Stimulated activated CD8-positive, alpha-beta memory T cell treated with anti-CD3 and anti-CD28 coated beads, Interleukin-12 subunit alpha, Interleukin-12 subunit beta, amount 100 ng/mL, for 4 hours (primary cell): ENCODE data around the gene KCNJ15.

Source experiments
- DNase-seq: peaks from one replicate; pipeline ENCODE4 v3.0.0-alpha.2; 2020; ENCODE audit warnings: low read depth

Gene KCNJ15

DNA sequence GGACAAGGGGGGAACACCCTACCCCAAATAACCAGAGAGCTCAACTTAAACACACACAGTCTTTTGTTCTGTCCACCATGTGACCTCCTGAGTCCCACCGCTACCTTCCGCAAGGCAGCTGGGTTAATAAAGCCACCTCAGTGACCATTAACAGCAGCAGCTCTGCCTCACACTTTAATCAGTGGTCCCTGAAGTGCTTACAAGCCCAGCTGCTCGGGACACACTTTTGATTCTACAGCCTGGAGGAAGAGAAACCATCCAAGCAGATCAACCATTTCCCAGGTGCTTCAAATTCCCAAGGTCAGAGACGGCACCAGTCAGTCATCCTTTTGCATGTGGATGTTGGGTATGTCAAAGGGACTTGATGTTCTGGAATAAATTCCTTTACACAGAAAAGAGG is 70.1 kb downstream of the KCNJ15 start:
- DNase-seq = no peak

- no peak for DNase-seq
These were observed 71.2 kb downstream of the KCNJ15 start for GRCh38 chr21:38327984-38328383.

DNA sequence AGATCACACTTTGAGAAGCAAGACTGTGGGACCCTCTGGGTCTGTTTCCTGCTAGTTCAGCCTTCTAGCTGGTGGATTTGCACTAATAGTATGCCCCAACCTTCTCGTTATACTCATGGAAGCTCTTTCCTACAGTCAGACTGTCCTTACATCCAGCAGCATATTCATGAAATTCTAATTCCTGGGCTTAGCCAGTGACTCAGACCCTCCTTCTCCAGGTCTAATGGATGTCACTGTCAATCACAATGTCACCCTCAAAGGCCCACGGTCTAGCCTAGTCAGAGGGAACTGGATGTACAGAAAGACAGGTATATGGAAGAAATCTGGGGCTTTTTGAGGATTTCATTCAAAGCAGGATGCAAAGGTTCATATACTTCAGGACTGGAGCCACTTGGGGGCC is 72.4 kb downstream of the KCNJ15 start:
- no peak for DNase-seq

DNA sequence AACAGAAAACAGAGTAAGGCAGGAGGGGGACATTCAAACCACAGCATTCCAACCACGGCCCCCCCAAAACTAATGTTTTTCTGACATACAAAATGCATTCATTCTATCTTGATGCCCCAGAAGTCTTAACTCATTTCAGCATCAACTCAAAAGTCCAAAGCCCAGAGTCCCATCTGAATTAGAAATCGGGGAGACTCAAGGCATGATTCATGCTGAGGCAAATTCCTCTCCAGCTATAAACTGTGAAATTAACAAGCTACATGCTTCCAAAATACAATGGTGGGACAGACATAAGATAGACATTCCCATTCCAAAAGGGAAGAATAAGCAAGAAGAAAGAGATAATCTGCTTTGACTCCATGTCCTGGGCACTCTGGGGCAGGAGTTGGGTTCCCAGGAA is 73.9 kb downstream of the KCNJ15 start:
- DNase-seq = no peak

DNA sequence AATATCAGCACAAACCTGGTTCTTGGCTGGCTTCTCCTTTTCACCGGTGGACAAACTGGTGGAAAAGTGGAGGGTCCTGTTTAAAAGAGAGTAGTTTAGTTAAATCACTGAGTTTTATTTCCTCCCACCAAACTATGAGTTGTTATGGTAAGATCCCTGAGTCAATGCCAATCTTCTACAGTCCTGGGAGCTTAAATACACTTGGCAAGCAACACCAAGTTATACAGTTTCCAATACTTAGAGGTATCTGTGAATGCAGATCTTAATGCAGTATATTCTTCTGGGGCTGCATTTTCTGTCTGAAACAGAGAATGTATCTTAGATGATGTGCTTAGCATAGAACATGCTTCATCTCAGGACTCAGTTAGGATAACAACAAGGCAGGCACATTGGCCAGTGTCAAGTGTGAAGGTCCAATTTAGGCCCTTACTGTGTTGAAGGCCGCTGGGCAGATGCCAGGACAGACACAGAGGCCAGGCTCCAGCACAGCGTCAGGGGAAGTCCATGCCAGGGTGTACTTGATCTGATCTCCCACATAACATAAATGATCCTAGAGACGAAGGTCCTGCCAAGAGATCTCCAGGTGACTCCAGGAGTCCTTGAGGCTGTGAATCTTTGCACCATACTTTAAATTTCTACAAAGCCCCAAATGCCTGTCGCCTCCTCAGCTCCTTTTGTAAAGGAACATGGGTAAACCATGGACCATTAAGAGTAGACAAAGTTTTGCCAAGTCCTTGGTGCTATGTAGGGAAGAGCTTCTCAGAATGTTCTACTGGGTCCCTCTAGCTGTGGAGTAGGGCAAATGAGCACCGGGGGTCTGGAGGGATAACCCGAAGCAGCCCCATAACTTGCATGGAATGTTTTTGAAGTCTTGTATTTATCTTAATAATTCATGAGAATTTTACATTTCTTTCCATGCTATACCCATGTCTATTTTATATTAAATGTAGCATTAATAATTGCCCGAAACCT is 76.8 kb downstream of the KCNJ15 start:
- DNase-seq = no peak

GRCh38 chr21:38334866-38335265 is 78.1 kb downstream of the KCNJ15 start:
- no peak for DNase-seq

GRCh38 chr21:38337793-38338192 is 81.0 kb downstream of the KCNJ15 start:
- DNase-seq = no peak

DNA sequence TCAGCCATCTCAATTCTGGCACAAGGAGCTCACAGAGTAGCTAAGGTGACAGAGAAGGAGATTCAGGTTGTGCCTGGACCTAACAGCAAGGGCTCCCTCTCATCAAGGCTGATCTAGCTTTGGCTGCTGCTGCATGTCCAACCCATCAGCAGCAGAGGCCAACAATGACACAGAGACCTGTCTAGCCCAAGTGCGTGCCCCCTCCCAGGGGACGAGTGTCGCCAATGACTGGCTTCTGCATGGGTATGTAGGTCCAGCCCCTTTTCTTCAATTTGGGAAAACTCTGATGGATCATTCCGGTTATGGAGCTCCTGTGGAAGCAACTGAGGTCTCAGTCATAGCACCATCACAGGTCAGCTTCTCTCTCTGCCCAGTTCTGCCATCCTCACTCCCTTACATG is 83.3 kb downstream of the KCNJ15 start:
- DNase-seq = no peak

- DNase-seq = no peak
These were observed 84.8 kb downstream of the KCNJ15 start for GRCh38 chr21:38341546-38342012.

GRCh38 chr21:38342739-38343138 is 85.9 kb downstream of the KCNJ15 start:
- no peak for DNase-seq

DNA sequence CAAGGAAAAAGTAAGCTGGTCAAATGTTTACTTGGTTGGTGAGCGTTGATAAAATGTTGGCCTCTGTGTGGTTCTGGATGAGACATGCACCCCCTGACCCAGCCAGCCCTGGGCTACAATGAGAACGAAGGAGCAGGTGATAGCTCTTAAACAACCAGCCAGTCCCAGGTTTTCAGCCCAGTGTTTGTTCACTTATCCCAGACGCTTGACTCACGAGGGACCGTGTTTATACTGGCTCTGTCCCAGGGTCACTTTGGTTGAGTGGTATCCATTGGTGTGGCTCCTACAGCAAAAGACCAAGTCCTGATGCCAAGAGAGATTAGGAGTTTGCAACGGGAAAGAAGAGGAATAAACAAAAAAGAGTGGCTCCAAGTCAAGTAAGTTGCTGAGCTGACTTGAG is 86.9 kb downstream of the KCNJ15 start:
- DNase-seq = no peak

DNA sequence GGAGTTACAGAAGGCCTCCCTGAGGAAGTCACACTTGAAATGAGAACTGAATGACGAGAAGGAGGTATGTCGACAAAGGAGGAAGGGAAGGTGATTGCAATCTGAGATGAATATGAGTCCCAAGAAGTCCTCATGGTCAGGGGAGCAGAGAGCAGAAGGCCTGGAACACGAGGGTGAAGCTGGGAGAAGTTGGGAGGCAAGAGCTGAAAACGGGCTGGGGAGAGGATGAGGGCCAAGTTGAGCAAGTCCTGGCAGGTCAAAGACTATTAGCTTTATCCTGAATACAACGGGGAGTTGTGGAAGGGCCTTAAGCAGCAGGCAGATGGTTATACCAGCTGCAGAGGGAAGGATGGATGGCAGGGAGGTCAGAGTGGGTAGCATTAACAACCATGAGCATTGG is 89.5 kb downstream of the KCNJ15 start:
- no peak for DNase-seq

GRCh38 chr21:38349111-38349746 is 92.4 kb downstream of the KCNJ15 start:
- no peak for DNase-seq

GRCh38 chr21:38349977-38350376 is 93.2 kb downstream of the KCNJ15 start:
- no peak for DNase-seq

DNA sequence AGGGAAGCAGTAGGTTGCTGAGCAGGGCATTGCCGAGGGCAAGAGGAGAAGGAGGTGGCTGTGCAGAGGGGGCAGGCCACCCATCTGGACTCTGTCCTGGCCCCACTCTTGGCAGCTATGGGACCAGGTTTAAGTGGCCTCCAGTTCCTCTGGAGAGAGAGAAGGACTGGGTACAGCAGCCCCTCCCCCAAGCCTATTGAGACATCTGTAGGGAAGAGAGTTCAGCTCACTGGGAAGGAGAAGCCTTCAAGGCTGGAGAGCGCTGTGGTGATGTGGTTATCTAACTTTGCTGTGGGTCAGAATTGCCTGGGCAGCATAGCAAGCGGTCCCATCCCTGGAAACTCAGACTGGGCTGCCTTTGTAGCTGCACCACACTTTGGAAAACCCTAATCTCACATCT is 93.9 kb downstream of the KCNJ15 start:
- DNase-seq = no peak

DNA sequence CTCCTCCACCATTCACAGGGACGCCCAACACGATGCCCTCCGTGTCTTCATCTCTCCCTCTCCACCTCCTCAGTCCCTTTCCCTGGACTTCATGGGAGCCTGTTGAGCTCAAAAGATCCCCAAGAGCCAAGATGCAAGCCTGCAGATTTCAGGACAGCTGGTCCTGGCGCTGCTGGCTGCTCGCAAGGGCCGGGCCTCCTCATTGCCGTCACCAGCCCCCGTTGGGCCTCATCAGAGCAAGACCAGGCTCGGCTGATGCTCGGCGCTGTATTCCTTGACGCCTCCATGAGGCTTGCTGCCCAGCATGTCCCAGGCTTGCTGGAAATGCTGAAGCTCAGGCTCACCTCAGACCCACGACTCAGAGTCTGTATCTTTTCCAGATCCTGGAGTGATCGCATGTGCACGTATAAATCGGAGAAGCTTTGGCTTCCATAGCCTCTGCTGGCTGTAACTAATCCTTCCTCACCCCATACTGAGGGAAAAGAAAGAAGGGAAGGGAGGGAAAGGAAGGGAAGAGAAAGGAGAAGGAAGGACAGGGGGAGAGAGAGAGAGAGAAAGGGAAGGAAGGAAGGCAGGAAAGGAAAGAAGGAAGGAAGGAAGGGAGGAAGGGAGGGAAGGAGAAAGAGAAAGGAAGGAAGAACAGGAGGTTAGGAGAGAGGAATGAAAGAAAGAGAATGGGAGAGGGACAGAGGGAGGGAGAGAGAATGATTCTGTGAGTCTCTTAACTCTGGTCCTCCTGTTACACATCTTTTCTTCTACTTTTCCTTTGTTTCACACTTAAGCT is 94.6 kb downstream of the KCNJ15 start:
- no peak for DNase-seq

- DNase-seq = no peak
These were observed 95.2 kb downstream of the KCNJ15 start for GRCh38 chr21:38351961-38352521.

DNA sequence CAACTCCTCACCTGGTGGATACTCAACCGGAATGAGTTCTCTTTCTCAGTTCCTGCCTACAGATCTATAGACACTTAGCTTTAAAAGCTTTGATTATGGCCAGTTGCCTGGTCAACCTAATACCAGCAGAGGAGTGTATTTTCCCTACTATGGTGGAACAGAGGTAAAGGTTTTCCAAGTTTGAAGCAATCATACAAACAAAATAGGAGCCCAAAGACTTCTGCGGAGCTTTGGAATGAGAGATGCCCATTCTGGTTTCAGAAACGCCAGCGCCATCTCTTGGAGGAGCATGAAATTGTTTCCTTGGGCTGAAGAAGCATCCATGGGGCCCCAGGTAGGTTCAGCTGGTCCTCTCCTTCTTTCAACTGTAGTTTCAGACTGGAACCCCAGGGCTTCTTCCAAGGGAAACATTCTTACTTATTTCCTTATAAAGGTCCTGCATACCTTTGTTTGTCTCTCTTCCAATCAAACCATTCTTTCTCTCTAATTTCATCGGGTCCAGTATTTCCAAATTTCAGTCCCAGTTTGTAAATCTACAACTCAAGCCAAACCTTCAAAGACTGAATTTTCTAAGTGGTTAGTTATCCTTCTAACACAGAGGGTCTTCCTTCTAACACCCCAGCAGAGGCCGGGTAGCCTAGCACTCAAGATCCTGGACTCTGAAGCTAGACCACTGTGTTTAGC is 95.9 kb downstream of the KCNJ15 start:
- no peak for DNase-seq

DNA sequence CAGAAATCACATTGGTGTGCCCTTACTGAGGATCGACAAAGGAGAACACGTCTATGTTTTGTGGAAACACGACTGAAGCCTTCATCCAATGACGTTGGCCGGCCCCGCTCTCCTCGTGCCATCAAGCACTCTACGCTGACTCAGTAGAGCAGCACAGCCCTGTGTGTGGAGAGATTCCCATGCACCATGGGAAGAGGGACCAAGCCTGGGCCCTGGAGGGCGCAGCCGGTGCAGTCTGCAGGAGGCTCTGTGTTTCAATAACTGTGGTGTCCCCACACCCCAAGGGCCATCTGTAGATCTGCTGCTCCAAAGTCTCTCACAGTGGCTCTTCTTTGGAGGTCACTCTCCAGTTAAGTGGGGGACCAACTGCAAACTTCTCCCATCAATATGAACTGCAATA is 97.4 kb downstream of the KCNJ15 start:
- no peak for DNase-seq

DNA sequence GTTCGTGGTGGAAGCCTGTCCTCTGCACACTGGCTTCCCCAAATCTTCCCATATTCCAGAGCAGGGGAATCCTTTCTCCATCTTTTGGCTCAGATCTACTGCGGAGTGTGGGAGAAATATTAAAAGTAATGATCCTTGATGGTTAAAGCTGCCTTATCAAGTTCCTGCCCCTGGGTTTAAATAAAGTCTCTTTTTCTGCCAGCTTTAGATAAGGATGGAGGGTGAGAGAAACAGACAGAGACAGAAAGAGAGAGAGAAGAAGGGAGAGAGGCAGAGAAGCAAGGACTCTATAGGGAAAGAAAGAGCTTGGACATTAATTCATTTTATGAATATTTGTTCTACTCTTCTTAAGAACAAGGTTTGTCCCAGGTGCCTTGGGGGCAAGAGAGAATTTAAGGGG is 98.0 kb downstream of the KCNJ15 start:
- DNase-seq = no peak

DNA sequence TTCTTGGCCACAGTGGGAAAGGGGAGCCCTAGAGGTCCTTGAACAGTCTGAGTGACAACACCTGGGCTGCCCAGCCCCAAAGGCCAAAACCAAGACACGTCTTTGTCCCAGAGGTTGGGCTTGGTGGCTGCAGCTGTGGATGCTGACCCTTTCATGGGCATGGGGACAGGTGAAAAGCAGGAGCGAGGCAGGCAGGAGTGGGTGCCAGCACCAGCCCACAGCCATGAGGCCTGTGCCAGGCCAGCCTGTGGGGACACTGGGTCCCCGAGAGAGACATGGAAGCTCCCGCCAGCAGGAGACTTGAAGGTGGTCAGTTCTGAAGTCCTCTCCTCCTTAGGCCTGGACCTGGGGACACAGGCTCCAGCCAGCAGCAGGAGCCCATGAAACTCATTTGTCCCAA is 98.6 kb downstream of the KCNJ15 start:
- no peak for DNase-seq
